AG09309 (cell line): Measurements from ENCODE around the gene STYK1.

Experiments used
- DNase-seq: peaks from one replicate; pipeline ENCODE4 v3.0.0-alpha.2; 2010; ENCODE audit warnings: low read depth
- H3K4me3 ChIP-seq: 2 replicates; pipeline ENCODE4 v1.5.1; 2011; ENCODE audit warnings: mild to moderate bottlenecking, low read depth, low read length, moderate library complexity; ENCODE audit not compliant: control insufficient read depth
- CTCF ChIP-seq: IDR thresholded peaks from 2 replicates; pipeline ENCODE4 v1.5.1; 2011; ENCODE audit warnings: mild to moderate bottlenecking, low read depth, low read length, inconsistent platforms; ENCODE audit not compliant: insufficient read depth, control insufficient read depth; ENCODE audit errors: missing control alignments

Gene STYK1

GRCh38 chr12:10645910-10646309 lies 27.9 kb downstream of the STYK1 start:
- no peak for TF ChIP-seq CTCF
- no peak for DNase-seq
- H3K4me3 ChIP-seq, result no peak overlapping the region

GRCh38 chr12:10641735-10642500 lies 31.9 kb downstream of the STYK1 start:
- DNase-seq, result no peak
- TF ChIP-seq CTCF, result no peak

GRCh38 chr12:10638728-10639127 lies 35.1 kb downstream of the STYK1 start:
- no peak overlapping the region for H3K4me3 ChIP-seq
- DNase-seq, result no peak
- no peak for TF ChIP-seq CTCF

More at GRCh38 chr12:10641735-10642500, 31.9 kb downstream of the STYK1 start:
- no peak overlapping the region for H3K4me3 ChIP-seq

- TF ChIP-seq CTCF, result no peak
- no peak for DNase-seq
Observed at GRCh38 chr12:10636611-10637010, 37.2 kb downstream of the STYK1 start.

GRCh38 chr12:10636124-10636523 lies 37.7 kb downstream of the STYK1 start:
- TF ChIP-seq CTCF, result no peak
- H3K4me3 ChIP-seq, result no peak overlapping the region
- no peak for DNase-seq

More at GRCh38 chr12:10636611-10637010, 37.2 kb downstream of the STYK1 start:
- no peak overlapping the region for H3K4me3 ChIP-seq

- no peak for DNase-seq
- H3K4me3 ChIP-seq, result no peak overlapping the region
- no peak for TF ChIP-seq CTCF
Observed at GRCh38 chr12:10635306-10635705, 38.5 kb downstream of the STYK1 start.
